ENCODE measurements around the gene CMC1.

DNA sequence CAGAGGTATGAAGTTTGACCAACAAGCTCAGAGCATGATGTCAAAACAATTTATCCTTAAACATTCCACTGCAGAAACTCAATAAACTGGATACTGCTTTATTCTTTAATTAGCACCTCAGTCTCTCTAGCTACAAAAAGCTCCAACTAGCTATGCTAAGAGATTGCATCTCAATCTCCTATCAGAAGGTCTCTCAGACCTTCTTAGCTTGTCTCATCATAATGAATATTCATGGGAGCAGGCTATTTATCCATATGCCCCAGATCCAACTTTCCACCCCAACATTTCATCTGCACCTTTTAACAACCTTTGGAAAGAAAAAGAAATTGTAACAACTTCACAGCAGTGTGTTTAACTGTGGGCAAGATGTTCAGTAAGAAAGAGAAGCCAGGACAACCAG is 95.8 kb downstream of the CMC1 start:
- TF ChIP-seq CTCF (IDR thresholded peaks at IDR 0.05) (no peak), POLR2A (IDR thresholded peaks at IDR 0.05) (no peak)

All from Peyer's patch (tissue), 4 donors.